ENCODE results near the gene NAA30.
"Not testable (repeated sequence)": the region's sequence is repeated elsewhere in the genome, so short reads cannot be mapped to it uniquely, and the experiment has no call there.

NAA30 gene

DNA sequence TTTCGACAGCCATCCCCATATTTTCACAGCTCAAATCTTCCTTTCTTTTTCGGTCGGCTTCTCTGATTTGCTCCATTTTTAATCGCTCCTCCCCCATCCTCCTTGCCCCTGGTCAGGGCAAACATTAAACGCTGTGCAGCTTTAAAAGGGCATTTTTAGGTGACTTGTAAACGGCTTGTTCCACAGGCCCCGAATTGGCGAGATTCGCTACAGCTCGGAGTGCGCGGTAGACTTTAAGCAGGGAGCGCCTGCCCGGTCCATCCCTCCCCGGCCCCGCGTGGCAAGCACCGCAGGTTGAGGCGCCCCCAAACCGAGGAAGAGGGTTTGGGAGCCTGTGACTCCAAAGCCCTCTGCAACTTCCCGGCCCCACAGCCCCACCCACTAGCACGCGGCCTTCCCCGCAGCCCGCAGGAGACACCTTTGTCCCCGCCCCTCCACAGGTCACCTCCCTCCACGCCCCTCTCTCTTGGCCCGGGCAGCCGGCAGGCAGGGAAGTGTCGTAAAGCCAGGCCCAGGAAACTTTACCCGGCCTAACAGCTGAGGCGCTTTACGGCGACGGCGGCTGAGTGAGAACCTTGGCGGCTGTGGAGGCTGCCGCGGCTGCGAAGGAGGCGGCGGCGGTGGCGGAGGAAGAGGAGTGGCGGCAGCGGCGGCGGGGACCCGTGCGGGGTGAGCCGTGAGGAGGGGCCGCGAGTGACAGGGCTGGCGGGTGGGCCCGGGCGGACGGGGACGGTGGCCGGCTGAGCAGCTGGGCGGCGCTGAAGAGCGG is at the start of gene NAA30:
Gene NAA30, plus strand, starts transcription at position 550 of the 769 bp plus-strand sequence. CDS start 372 bp downstream, outside the sequence.
- peak within 1 kb of the TSS; percentile 86 for H3K9ac ChIP-seq (ENCODE audit: insufficient read length)
- peak; percentile 88 for TF ChIP-seq POLR2AphosphoS5 (IDR thresholded peaks at IDR 0.05; ENCODE audit: borderline replicate concordance, low read depth, low read length)
- TF ChIP-seq EZH2 (IDR thresholded peaks at IDR 0.05) = no peak
- no peaks in the 10 kb centered on the region for H3K9me3 ChIP-seq (ENCODE audit: low read depth, low read length)
- peak; percentile 78 for DNase-seq (ENCODE audit: low read depth, low spot score)
- H3K4me3 ChIP-seq = peak within 1 kb of the TSS; percentile 91
- H3K36me3 ChIP-seq (ENCODE audit: insufficient read depth, low read length) = peaks cover 32% of the 10 kb centered on the region; the same call in 1 of the 2 replicates
- H3K27ac ChIP-seq = no peak within 1 kb of the TSS

DNA sequence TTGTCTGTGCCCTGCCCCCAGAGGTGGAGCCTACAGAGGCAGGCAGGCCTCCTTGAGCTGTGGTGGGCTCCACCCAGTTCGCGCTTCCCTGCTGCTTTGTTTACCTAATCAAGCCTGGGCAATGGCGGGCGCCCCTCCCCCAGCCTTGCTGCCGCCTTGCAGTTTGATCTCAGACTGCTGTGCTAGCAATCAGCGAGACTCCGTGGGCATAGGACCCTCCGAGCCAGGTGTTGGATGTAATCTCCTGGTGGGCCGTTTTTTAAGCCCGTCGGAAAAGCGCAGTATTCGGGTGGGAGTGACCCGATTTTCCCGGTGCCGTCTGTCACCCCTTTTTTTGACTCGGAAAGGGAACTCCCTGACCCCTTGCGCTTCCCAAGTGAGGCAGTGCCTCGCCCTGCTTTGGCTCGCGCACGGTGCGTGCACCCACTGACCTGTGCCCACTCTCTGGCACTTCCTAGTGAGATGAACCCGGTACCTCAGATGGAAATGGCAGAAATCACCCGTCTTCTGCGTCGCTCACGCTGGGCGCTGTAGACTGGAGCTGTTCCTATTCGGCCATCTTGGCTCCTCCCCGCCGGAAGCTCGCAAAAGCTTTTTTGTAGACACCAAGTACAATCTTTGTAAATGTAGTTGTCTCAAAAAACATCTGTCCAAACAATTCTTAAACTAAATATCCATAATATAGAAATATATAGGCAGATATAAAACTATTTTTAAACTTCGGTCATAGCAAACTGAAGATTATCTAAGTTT is 46.7 kb upstream of the NAA30 start:
- H3K9me3 ChIP-seq (ENCODE audit: low read depth, low read length); H3K27ac ChIP-seq; H3K4me3 ChIP-seq; H3K36me3 ChIP-seq (ENCODE audit: insufficient read depth, low read length); DNase-seq (ENCODE audit: low read depth, low spot score); H3K9ac ChIP-seq (ENCODE audit: insufficient read length): not testable (repeated sequence)

DNA sequence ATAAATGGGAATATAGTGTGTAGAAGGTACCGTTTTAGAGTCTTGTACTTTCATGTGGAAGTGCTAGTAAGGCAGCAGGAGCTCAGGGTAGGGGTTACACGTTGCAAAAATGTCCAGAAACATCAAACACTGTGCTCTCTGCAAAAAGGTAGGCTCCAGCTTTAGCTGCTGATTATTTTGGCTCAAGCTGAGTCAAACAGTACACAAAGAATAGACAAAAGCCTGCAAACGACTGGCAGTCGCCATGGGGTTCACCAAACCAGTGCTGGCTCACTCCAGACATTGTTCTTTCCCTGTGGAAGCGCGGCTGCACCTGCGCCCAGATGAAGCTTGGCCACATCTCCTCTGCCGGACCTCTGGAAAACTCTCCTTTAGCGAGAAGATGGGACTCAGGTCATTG is 45.3 kb upstream of the NAA30 start:
- no peak overlapping the region for H3K27ac ChIP-seq

DNA sequence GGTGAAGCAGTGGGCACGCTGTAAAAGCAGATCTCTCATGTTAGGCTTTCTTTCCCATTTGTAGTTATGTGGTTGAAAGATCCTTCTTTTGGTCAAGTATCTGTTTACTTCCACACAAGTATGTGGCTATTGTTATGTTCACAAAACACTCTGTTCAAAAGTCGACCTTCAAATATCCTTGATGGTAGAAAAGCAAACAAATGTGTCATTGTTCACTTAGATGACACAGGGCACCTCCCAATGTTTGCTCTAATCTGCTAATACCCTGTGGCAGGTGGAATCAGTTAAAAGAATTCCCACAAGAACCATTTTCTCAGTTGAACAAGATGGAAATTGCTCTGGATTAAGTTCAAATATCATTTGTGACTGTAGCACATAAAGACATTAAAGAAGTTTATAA is 43.6 kb upstream of the NAA30 start:
- Histone ChIP-seq H3K27ac (no peak overlapping the region), H3K9me3 (ENCODE audit: low read depth, low read length) (no peaks in the 10 kb centered on the region), H3K4me3 (no peak overlapping the region), H3K36me3 (ENCODE audit: insufficient read depth, low read length) (no peaks in the 10 kb centered on the region), H3K9ac (ENCODE audit: insufficient read length) (no peak overlapping the region)
- TF ChIP-seq POLR2AphosphoS5 (IDR thresholded peaks at IDR 0.05; ENCODE audit: borderline replicate concordance, low read depth, low read length) = no peak
- TF ChIP-seq FOXP2 (optimal IDR thresholded peaks at IDR 0.05; ENCODE audit: control extremely low read depth, extremely low read length, insufficient read depth) = no peak
- no peak for TF ChIP-seq EZH2 (IDR thresholded peaks at IDR 0.05)
- DNase-seq (ENCODE audit: low read depth, low spot score) = no peak

More for the DNA sequence above, 45.3 kb upstream of the NAA30 start:
- Histone ChIP-seq H3K4me3 (no peak overlapping the region), H3K9me3 (ENCODE audit: low read depth, low read length) (no peaks in the 10 kb centered on the region), H3K36me3 (ENCODE audit: insufficient read depth, low read length) (no peaks in the 10 kb centered on the region), H3K9ac (ENCODE audit: insufficient read length) (no peak overlapping the region)
- TF ChIP-seq FOXP2 (optimal IDR thresholded peaks at IDR 0.05; ENCODE audit: control extremely low read depth, extremely low read length, insufficient read depth) (no peak), POLR2AphosphoS5 (IDR thresholded peaks at IDR 0.05; ENCODE audit: borderline replicate concordance, low read depth, low read length) (no peak), EZH2 (IDR thresholded peaks at IDR 0.05) (no peak)
- DNase-seq (ENCODE audit: low read depth, low spot score) = no peak

DNA sequence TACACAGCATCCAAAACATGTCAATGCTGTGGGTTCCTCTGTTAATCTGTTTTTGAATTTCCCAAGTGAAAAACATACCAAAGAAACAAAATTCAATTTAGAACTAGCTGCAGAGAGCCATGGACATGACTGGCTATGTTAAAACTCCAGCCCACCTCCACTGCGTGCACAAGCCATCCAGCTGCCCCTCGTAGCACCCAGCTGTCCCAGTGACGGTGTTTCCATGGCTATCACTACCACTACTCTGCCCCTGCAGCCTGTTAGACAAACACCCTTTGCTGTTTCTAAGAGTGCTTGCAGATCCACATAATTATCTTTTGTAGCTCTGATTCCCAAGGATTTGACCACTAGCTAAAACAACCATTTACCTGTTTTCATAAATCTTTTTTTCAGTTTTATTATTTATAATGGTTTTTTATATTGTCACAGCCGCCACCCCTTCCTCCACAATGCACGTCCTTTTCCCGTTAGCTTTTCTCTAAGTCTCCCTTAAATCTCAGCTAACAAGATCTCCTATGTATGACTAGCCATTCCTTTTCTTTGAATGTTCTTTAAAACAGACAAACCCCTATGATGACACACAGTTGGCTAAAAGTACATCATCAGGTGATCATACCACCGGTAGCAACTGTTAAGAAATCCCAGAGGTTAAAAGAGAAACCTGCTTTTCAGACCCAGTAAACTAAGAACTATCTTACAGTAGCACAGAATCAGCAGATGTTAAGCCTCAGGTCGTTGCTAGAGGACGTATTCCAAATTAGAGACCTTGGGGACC is 37.8 kb upstream of the NAA30 start:
- Histone ChIP-seq H3K9ac (ENCODE audit: insufficient read length) (no peak overlapping the region), H3K36me3 (ENCODE audit: insufficient read depth, low read length) (no peaks in the 10 kb centered on the region), H3K27ac (no peak overlapping the region), H3K9me3 (ENCODE audit: low read depth, low read length) (no peaks in the 10 kb centered on the region), H3K4me3 (no peak overlapping the region)
- no peak for TF ChIP-seq FOXP2 (optimal IDR thresholded peaks at IDR 0.05; ENCODE audit: control extremely low read depth, extremely low read length, insufficient read depth)
- no peak for DNase-seq (ENCODE audit: low read depth, low spot score)

DNA sequence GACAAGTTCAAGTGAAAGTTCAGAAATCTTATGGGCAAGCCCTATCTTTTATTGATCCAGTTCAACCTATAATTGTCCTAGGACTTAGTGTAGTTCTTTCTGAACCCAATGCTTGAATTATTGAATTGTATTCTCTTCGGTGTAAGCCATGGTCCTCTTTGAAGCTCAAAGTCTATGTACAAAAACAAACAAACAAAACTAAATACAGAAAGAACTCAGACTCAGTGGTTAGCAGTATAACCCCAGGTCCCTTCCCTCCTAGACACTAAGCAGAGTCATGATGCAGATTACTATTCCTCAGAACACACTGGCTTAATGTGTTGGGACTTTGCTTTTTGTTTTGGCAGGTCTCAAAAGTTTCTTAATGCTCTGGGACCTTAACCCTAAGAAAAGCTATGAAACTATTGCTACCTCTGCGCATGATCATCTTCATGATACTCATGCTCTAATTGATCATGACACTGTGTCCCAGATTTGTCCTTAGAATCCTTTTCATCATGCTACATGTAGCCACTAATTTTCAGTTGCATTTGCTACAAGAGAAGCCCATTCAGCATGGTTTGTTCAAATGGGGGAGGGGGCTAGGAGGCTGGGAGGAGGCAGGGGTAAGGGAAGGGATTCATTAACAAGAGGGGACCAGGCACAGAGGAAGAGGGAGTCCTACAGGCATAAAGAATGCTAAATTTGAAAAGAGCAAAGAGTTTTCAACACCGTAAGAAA is 35.1 kb upstream of the NAA30 start:
- H3K36me3 ChIP-seq (ENCODE audit: insufficient read depth, low read length) = no peaks in the 10 kb centered on the region
- no peak overlapping the region for H3K9ac ChIP-seq (ENCODE audit: insufficient read length)
- no peaks in the 10 kb centered on the region for H3K9me3 ChIP-seq (ENCODE audit: low read depth, low read length)
- no peak overlapping the region for H3K4me3 ChIP-seq
- DNase-seq (ENCODE audit: low read depth, low spot score) = no peak
- TF ChIP-seq FOXP2 (optimal IDR thresholded peaks at IDR 0.05; ENCODE audit: control extremely low read depth, extremely low read length, insufficient read depth) (no peak), EZH2 (IDR thresholded peaks at IDR 0.05) (no peak), POLR2AphosphoS5 (IDR thresholded peaks at IDR 0.05; ENCODE audit: borderline replicate concordance, low read depth, low read length) (no peak)
- H3K27ac ChIP-seq = no peak overlapping the region

DNA sequence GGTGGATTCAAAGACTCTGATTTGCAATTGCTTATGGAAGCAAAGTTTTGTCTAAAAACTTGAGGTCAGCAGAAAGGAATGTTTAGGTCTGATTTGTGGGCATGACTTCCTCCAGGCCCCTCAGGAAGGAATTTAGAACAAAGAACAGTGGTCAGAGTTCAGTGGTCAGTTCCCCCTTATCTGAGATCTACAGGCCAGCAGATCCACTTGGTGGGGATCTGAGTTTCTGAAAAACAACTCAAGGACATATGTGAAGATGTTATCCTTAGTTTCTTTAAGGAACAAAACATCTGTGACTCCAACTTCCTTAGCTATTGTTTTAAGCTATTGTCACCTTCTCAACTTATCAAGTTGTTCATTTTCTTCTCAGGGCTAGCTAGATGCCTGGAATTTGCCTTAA is 28.0 kb upstream of the NAA30 start:
- DNase-seq (ENCODE audit: low read depth, low spot score) = no peak
- H3K27ac ChIP-seq = no peak overlapping the region
- TF ChIP-seq EZH2 (IDR thresholded peaks at IDR 0.05) (no peak), FOXP2 (optimal IDR thresholded peaks at IDR 0.05; ENCODE audit: control extremely low read depth, extremely low read length, insufficient read depth) (no peak), POLR2AphosphoS5 (IDR thresholded peaks at IDR 0.05; ENCODE audit: borderline replicate concordance, low read depth, low read length) (no peak)

More for the DNA sequence above, 28.0 kb upstream of the NAA30 start:
- Histone ChIP-seq H3K9ac (ENCODE audit: insufficient read length) (no peak overlapping the region), H3K36me3 (ENCODE audit: insufficient read depth, low read length) (no peaks in the 10 kb centered on the region), H3K4me3 (no peak overlapping the region), H3K9me3 (ENCODE audit: low read depth, low read length) (no peaks in the 10 kb centered on the region)

All from SK-N-MC (cell line).